Measurements from ENCODE around the gene PAX2. TPM values are rescaled to one million over a fixed set of nuclear protein-coding genes. Genes with fewer than 3 reads are reported as not detected.

The PAX2 gene
- total and polyA plus RNA-seq, 2 donors from 2014 or later, result 28.3 to 102 TPM

- H3K4me1 ChIP-seq (ENCODE audit: control insufficient read depth in 2 of 3, insufficient read depth in 2 of 3, low read depth in 1 of 3, low read length in 3 of 3), result peaks cover 0 to 2% (median 0%) of the 10 kb centered on the region in 3 donors
- intact Hi-C loops (cut with DNase I), result no loop called here
- FAIRE-seq (no peak), DNase-seq (peak in 3 of 5 donors; percentile 57 to 78 (median 64))
- H3K27ac ChIP-seq (ENCODE audit: low read depth in 2 of 2, low read length in 2 of 2), result no peak overlapping the region
- H3K27me3 ChIP-seq (ENCODE audit: control insufficient read depth, insufficient read depth, low read length), result peaks cover 14% of the 10 kb centered on the region
- H3K36me3 ChIP-seq (ENCODE audit: control insufficient read depth in 2 of 3, insufficient read depth in 3 of 3, low read length in 3 of 3), result peaks cover 0 to 12% (median 3%) of the 10 kb centered on the region in 3 donors
- H3K9ac ChIP-seq (ENCODE audit: low read length in 3 of 3), result no peak overlapping the region
- no peak overlapping the region for H3K4me3 ChIP-seq (ENCODE audit: low read length in 3 of 3)
- H3K9me3 ChIP-seq (ENCODE audit: control insufficient read depth in 2 of 3, insufficient read depth in 1 of 3, low read length in 3 of 3), result no peaks in the 10 kb centered on the region
- TF ChIP-seq, protein P1, sequence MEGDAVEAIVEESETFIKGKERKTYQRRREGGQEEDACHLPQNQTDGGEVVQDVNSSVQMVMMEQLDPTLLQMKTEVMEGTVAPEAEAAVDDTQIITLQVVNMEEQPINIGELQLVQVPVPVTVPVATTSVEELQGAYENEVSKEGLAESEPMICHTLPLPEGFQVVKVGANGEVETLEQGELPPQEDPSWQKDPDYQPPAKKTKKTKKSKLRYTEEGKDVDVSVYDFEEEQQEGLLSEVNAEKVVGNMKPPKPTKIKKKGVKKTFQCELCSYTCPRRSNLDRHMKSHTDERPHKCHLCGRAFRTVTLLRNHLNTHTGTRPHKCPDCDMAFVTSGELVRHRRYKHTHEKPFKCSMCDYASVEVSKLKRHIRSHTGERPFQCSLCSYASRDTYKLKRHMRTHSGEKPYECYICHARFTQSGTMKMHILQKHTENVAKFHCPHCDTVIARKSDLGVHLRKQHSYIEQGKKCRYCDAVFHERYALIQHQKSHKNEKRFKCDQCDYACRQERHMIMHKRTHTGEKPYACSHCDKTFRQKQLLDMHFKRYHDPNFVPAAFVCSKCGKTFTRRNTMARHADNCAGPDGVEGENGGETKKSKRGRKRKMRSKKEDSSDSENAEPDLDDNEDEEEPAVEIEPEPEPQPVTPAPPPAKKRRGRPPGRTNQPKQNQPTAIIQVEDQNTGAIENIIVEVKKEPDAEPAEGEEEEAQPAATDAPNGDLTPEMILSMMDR (IDR thresholded peaks at IDR 0.05; ENCODE audit: borderline replicate concordance, extremely low read depth, insufficient read depth), result no peak
Observed at GRCh38 chr10:100828738-100829096, 83.3 kb downstream of the PAX2 start.

DNA sequence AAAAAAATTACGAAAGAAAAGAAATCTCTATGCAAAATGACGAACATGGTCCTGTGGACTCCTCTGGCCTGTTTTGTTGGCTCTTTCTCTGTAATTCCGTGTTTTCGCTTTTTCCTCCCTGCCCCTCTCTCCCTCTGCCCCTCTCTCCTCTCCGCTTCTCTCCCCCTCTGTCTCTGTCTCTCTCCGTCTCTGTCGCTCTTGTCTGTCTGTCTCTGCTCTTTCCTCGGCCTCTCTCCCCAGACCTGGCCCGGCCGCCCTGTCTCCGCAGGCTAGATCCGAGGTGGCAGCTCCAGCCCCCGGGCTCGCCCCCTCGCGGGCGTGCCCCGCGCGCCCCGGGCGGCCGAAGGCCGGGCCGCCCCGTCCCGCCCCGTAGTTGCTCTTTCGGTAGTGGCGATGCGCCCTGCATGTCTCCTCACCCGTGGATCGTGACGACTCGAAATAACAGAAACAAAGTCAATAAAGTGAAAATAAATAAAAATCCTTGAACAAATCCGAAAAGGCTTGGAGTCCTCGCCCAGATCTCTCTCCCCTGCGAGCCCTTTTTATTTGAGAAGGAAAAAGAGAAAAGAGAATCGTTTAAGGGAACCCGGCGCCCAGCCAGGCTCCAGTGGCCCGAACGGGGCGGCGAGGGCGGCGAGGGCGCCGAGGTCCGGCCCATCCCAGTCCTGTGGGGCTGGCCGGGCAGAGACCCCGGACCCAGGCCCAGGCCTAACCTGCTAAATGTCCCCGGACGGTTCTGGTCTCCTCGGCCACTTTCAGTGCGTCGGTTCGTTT is 83.9 kb downstream of the PAX2 start:
- Histone ChIP-seq H3K9me3 (ENCODE audit: control insufficient read depth in 2 of 3, insufficient read depth in 1 of 3, low read length in 3 of 3) (no peaks in the 10 kb centered on the region), H3K27ac (ENCODE audit: low read depth in 2 of 2, low read length in 2 of 2) (no peak overlapping the region), H3K27me3 (ENCODE audit: control insufficient read depth, insufficient read depth, low read length) (peaks cover 14% of the 10 kb centered on the region), H3K4me3 (ENCODE audit: low read length in 3 of 3) (no peak overlapping the region), H3K9ac (ENCODE audit: low read length in 3 of 3) (no peak overlapping the region), H3K4me1 (ENCODE audit: control insufficient read depth in 2 of 3, insufficient read depth in 2 of 3, low read depth in 1 of 3, low read length in 3 of 3) (peaks cover 0 to 2% (median 0%) of the 10 kb centered on the region in 3 donors), H3K36me3 (ENCODE audit: control insufficient read depth in 2 of 3, insufficient read depth in 3 of 3, low read length in 3 of 3) (peaks cover 0 to 8% (median under 1%) of the 10 kb centered on the region in 3 donors)
- FAIRE-seq (no peak), DNase-seq (peak in 3 of 5 donors; percentile 41 to 61 (median 47))
- TF ChIP-seq, protein P1 (IDR thresholded peaks at IDR 0.05; ENCODE audit: borderline replicate concordance, extremely low read depth, insufficient read depth), result no peak
- intact Hi-C loops (cut with DNase I), result no loop called here

DNA sequence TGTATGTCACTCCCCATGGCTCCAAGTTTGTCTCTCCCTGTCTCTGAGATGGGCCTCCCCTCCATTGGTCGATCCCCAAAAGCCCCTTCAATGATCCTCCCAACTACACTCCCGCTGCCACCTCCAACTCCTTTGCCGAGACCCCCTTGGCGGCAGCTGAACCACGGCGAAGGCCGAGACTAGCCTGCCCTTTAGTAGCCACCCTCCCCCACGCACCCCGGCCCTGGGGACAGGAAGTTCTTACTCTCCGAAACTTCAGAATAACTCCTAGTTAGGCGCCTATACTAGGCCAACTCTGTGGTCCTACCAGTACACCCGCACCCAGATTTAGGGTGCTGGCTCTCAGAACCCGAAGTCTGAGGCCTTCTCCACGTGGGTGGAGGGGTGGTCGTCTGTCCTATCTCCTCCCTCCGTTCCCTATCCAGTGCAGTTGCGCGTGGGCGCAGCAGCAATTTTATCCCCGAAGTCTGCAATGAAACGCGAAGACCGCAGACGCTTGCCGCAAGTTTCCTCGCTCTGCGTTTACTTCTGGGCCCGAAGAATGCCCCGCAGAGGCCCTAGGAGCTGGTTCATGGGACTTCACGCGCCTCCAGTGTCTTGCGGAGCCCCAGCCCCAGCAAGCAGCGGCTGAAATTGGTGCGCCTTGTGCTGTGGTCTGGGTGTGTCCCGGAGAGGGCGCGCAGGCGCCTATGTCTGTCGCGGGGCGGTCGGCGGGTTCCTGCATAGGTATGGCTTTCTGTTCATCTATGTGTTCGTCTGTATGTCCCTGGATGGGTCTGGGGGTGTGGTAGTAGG is 84.7 kb downstream of the PAX2 start:
- DNase-seq (peak in 4 of 5 donors; percentile 54 to 76 (median 64)), FAIRE-seq (no peak)
- no peak overlapping the region for H3K9ac ChIP-seq (ENCODE audit: low read length in 3 of 3)
- H3K27ac ChIP-seq (ENCODE audit: low read depth in 2 of 2, low read length in 2 of 2), result no peak overlapping the region
- intact Hi-C loops (cut with DNase I), result no loop called here
- H3K36me3 ChIP-seq (ENCODE audit: control insufficient read depth in 2 of 3, insufficient read depth in 3 of 3, low read length in 3 of 3), result peaks cover 0 to 4% (median 0%) of the 10 kb centered on the region in 3 donors
- H3K27me3 ChIP-seq (ENCODE audit: control insufficient read depth, insufficient read depth, low read length), result peaks cover 12% of the 10 kb centered on the region
- H3K4me1 ChIP-seq (ENCODE audit: control insufficient read depth in 2 of 3, insufficient read depth in 2 of 3, low read depth in 1 of 3, low read length in 3 of 3), result peaks cover 0 to 2% (median 0%) of the 10 kb centered on the region in 3 donors
- TF ChIP-seq, protein P1 (IDR thresholded peaks at IDR 0.05; ENCODE audit: borderline replicate concordance, extremely low read depth, insufficient read depth), result no peak
- no peaks in the 10 kb centered on the region for H3K9me3 ChIP-seq (ENCODE audit: control insufficient read depth in 2 of 3, insufficient read depth in 1 of 3, low read length in 3 of 3)
- H3K4me3 ChIP-seq (ENCODE audit: low read length in 3 of 3), result no peak overlapping the region
